ENCODE results near the gene GAL3ST2.

GAL3ST2 gene

GRCh38 chr2:241733391-241734207, 43.0 kb upstream of the GAL3ST2 start:
- TF ChIP-seq CTCF (conservative IDR thresholded peaks at IDR 0.05) (no peak), ZFX (IDR thresholded peaks at IDR 0.05) (no peak)
- peak overlapping the region; percentile 95 for H3K27ac ChIP-seq

GRCh38 chr2:241734208-241734466, 42.5 kb upstream of the GAL3ST2 start:
- TF ChIP-seq ZFX (IDR thresholded peaks at IDR 0.05) (no peak), CTCF (conservative IDR thresholded peaks at IDR 0.05) (peak; percentile 18)
- H3K27ac ChIP-seq, result peak overlapping the region; percentile 95

DNA sequence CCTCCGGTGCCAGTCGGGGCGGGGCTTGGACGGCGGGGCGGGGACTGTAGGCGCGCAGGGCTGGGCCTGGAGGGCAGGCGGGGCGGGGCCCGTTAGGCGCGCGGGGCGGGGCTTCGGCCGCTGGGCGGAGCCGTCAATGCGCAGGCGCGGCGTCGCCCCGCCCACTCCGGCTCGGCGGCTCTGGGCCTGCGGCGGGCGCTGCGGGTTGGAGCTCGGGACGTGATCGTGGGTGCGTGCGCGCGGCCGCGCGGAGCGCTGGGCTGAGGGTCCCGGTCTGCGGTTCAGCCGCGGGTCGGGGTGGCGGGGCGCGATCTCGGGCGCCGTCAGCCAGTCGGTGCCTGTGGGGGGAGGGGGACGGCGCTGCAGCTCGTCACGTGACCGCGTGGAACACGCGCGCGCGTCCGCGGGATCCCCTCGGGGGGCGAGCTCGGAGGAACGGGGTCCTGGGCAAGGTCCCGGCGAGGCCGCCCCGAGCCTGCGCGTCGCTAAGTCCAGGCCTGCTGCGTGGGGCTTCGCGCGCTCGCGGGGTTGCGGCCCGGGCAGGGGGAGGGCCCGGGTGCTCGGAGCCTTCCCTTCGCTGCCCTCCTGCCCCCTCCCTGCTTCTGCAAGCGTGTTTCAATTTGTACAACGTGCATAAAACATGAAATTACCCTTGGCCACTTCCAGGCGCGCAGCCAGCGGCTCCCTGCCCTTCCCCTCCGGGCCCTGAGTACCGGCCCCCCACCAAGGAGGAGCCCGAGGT, 42.0 kb upstream of the GAL3ST2 start, which contains the start of gene D2HGDH:
D2HGDH (plus strand) TSS at position 164 of the 742 bp plus-strand sequence. CDS start 595 bp downstream, outside the sequence.
- TF ChIP-seq ZFX (IDR thresholded peaks at IDR 0.05), result peak; percentile 50; the same call in 1 of the 2 replicates
- TF ChIP-seq CTCF (conservative IDR thresholded peaks at IDR 0.05), result no peak

DNA sequence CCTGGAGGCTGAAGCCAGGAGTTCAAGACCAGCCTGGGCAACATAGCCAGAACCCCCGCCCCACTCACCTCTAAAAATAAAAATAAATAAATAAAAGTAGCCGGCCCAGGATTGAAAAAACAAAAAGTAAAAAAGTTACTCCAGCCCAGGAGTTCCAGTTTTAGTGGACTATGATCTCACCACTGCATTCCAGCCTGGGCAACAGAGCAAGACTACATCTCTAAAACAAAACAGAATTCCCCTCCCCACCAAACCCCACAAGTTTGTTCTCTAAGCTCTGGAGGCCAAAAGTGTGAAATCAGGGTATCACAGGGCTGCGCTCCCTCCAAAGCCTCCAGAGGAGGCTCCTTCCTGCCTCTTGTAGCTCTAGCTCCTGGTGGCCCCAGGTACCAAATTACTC, 40.5 kb upstream of the GAL3ST2 start:
- H3K27ac ChIP-seq, result peak overlapping the region; percentile 95; the same call in 1 of the 2 replicates
- TF ChIP-seq CTCF (conservative IDR thresholded peaks at IDR 0.05) (no peak), ZFX (IDR thresholded peaks at IDR 0.05) (no peak)

More for the DNA sequence above, 42.0 kb upstream of the GAL3ST2 start, which contains the start of gene D2HGDH:
- H3K27ac ChIP-seq, result peak within 1 kb of the TSS; percentile 95

GRCh38 chr2:241738040-241738686, 38.5 kb upstream of the GAL3ST2 start:
- TF ChIP-seq CTCF (conservative IDR thresholded peaks at IDR 0.05) (no peak), ZFX (IDR thresholded peaks at IDR 0.05) (no peak)
- no peak overlapping the region for H3K27ac ChIP-seq

- no peak for TF ChIP-seq CTCF (conservative IDR thresholded peaks at IDR 0.05)
- TF ChIP-seq ZFX (IDR thresholded peaks at IDR 0.05), result no peak
- no peak overlapping the region for H3K27ac ChIP-seq
Observed at GRCh38 chr2:241739177-241739576, 37.4 kb upstream of the GAL3ST2 start.

GRCh38 chr2:241739651-241740050, 37.0 kb upstream of the GAL3ST2 start:
- no peak for TF ChIP-seq ZFX (IDR thresholded peaks at IDR 0.05)
- TF ChIP-seq CTCF (conservative IDR thresholded peaks at IDR 0.05), result no peak
- H3K27ac ChIP-seq, result no peak overlapping the region

Data from C4-2B (cell line).